Renal pelvis (tissue), 12 donors: ENCODE results near the gene RUVBL2. TPM values are rescaled to one million over a fixed set of nuclear protein-coding genes. Genes with fewer than 3 reads are reported as not detected.

ENCODE experiments used
- DNase-seq: peaks from one replicate; pipeline ENCODE4 v3.0.0-alpha.2; 2013
- long read RNA-seq, 16 experiments: transcript quantifications; one replicate each; lab custom pipeline, GENCODE V29; 2026
- polyA plus RNA-seq, 3 donors: library from polyadenylated mRNA; unstranded; fragments of 120-200 nt; gene quantifications; one replicate each; pipeline ENCODE4 v1.2.1, GENCODE V29; 2013; ENCODE audit not compliant: insufficient read length in 3 of 3

The RUVBL2 gene
- polyA plus RNA-seq: 100 to 1,000 TPM in 2 of 3 donors, 10 to 100 TPM in 1; 96.2 to 118 (median 101) TPM
- long read RNA-seq, donor 1, transcript RUVBL2-206 (15 exons, 2,009 nt): major isoform, 35 of 47 reads
- long read RNA-seq, donor 1, partial matches to known transcripts: 5 of 47 reads
- long read RNA-seq, donor 1, other reads (novel, unspliced or antisense): 5 of 47 reads
- long read RNA-seq, donor 2, transcript RUVBL2-206 (15 exons, 2,009 nt): major isoform, 41 of 54 reads
- long read RNA-seq, donor 2, partial matches to known transcripts: 8 of 54 reads
- long read RNA-seq, donor 2, other reads (novel, unspliced or antisense): 0 of 54 reads
- long read RNA-seq, donor 3, transcript RUVBL2-206 (15 exons, 2,009 nt): major isoform, 29 of 29 reads
- long read RNA-seq, donor 3, partial matches to known transcripts: 0 of 29 reads
- long read RNA-seq, donor 3, other reads (novel, unspliced or antisense): 0 of 29 reads
- long read RNA-seq, donor 4, transcript RUVBL2-206 (15 exons, 2,009 nt): major isoform, 39 of 42 reads
- long read RNA-seq, donor 4, partial matches to known transcripts: 0 of 42 reads
- long read RNA-seq, donor 4, other reads (novel, unspliced or antisense): 0 of 42 reads
- long read RNA-seq, donor 5, transcript RUVBL2-206 (15 exons, 2,009 nt): major isoform, 13 of 14 reads
- long read RNA-seq, donor 5, partial matches to known transcripts: 0 of 14 reads
- long read RNA-seq, donor 5, other reads (novel, unspliced or antisense): 0 of 14 reads
- long read RNA-seq, donor 6, transcript RUVBL2-206 (15 exons, 2,009 nt): major isoform, 21 of 28 reads
- long read RNA-seq, donor 6, partial matches to known transcripts: 7 of 28 reads
- long read RNA-seq, donor 6, other reads (novel, unspliced or antisense): 0 of 28 reads
- long read RNA-seq, donor 7, transcript RUVBL2-206 (15 exons, 2,009 nt): major isoform, 27 of 44 reads
- long read RNA-seq, donor 7, partial matches to known transcripts: 14 of 44 reads
- long read RNA-seq, donor 7, other reads (novel, unspliced or antisense): 0 of 44 reads
- long read RNA-seq, donor 8, transcript RUVBL2-206 (15 exons, 2,009 nt): major isoform, 7 of 7 reads
- long read RNA-seq, donor 8, partial matches to known transcripts: 0 of 7 reads
- long read RNA-seq, donor 8, other reads (novel, unspliced or antisense): 0 of 7 reads
- long read RNA-seq, donor 9, transcript RUVBL2-206 (15 exons, 2,009 nt): major isoform, 37 of 52 reads
- long read RNA-seq, donor 9, partial matches to known transcripts: 6 of 52 reads
- long read RNA-seq, donor 9, other reads (novel, unspliced or antisense): 5 of 52 reads
- long read RNA-seq, donor 10, transcript RUVBL2-206 (15 exons, 2,009 nt): major isoform, 25 of 27 reads
- long read RNA-seq, donor 10, partial matches to known transcripts: 0 of 27 reads
- long read RNA-seq, donor 10, other reads (novel, unspliced or antisense): 0 of 27 reads
- long read RNA-seq, donor 11, transcript RUVBL2-206 (15 exons, 2,009 nt): major isoform, 16 of 17 reads
- long read RNA-seq, donor 11, partial matches to known transcripts: 0 of 17 reads
- long read RNA-seq, donor 11, other reads (novel, unspliced or antisense): 0 of 17 reads
- long read RNA-seq, donor 12, transcript RUVBL2-206 (15 exons, 2,009 nt): major isoform, 38 of 53 reads
- long read RNA-seq, donor 12, partial matches to known transcripts: 11 of 53 reads
- long read RNA-seq, donor 12, other reads (novel, unspliced or antisense): 0 of 53 reads
- long read RNA-seq, donor 13, transcript RUVBL2-206 (15 exons, 2,009 nt): major isoform, 10 of 14 reads
- long read RNA-seq, donor 13, partial matches to known transcripts: 0 of 14 reads
- long read RNA-seq, donor 13, other reads (novel, unspliced or antisense): 0 of 14 reads
- long read RNA-seq, donor 14: 0 reads
- long read RNA-seq, donor 15, transcript RUVBL2-206 (15 exons, 2,009 nt): major isoform, 27 of 39 reads
- long read RNA-seq, donor 15, partial matches to known transcripts: 11 of 39 reads
- long read RNA-seq, donor 15, other reads (novel, unspliced or antisense): 0 of 39 reads
- long read RNA-seq, donor 16, transcript RUVBL2-206 (15 exons, 2,009 nt): major isoform, 26 of 32 reads
- long read RNA-seq, donor 16, partial matches to known transcripts: 0 of 32 reads
- long read RNA-seq, donor 16, other reads (novel, unspliced or antisense): 5 of 32 reads

GRCh38 chr19:48993175-48994034 is at the start of gene RUVBL2, which contains the start of gene GYS1:
Gene RUVBL2, plus strand, starts transcription at chr19:48993887. Its CDS starts 25 bp downstream, at chr19:48993912.
Gene GYS1, minus strand, starts transcription at chr19:48993309. Its CDS starts 197 bp downstream, at chr19:48993112.
- peak; percentile 100 for DNase-seq

DNA sequence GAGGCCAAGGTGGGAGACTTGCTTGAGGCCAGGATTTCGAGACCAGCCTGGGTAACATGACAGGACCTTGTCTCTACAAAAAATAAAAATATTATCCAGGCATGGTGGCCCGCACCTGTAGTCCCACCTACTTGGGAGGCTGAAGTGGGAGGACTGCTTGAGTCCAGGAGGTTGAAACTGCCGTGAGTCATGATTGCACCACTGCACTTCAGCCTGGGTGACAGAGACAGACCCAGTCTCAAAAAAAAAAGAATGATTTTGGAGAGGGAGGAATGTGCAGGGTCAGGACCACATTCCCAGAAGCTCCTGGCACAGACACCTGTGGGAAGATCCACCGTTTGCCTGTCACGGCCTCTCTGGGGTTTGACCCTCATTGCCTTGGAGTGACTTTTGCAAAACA is 48.3 kb upstream of the RUVBL2 start:
- DNase-seq: no peak

DNA sequence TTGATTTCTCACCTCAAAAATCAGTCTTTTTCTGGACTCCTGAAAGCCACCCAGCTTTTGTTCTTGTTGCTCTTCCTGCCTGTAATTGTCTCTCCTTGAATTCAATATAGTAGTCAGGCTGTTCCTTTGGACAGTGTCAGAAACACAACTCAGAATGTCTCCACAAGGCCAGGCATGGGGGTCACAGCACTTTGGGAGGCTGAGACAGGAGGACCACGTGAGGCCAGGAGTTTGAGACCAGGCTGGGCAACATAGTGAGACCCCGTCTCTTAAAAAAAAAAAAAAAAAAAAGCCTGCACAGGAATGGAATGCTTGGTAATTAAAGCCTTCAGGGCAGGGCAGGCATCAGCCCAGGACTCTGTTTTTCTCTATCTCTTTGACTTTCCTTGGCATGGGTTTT is 47.9 kb upstream of the RUVBL2 start:
- no peak for DNase-seq

GRCh38 chr19:48946463-48947257 is 47.0 kb upstream of the RUVBL2 start:
- no peak for DNase-seq

DNA sequence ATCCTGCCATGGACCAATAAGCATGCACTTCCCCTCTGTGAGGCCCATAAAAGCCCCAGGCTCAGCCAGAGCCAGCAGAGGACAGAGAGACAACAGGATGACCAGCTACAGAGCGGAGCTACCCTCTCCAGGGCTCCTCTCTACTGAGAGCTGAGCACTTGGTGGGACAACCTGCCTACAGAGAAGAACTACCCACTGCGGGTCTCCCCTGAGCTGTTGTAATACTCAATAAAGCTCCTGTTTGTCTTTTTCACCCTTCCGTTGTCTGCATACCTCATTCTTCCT is 46.5 kb upstream of the RUVBL2 start:
- DNase-seq: no peak

DNA sequence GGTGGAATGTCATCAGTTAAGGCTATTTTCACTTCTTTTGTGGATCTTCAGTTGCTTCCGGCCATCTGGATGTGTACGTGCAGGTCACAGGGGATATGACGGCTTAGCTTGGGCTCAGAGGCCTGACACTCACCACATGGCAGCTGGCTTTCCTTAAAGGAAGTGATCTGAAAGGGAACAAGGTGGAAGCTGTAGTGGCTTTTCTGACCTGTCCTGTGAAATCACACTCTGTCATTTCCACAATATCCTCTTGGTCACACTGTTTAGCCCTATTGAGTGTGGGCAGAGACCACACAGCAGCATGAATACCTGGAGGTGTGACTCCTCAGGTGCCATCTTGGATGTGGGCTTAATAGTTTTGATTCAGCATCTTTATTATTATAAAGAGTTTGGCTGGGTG is 43.5 kb upstream of the RUVBL2 start:
- DNase-seq: no peak

DNA sequence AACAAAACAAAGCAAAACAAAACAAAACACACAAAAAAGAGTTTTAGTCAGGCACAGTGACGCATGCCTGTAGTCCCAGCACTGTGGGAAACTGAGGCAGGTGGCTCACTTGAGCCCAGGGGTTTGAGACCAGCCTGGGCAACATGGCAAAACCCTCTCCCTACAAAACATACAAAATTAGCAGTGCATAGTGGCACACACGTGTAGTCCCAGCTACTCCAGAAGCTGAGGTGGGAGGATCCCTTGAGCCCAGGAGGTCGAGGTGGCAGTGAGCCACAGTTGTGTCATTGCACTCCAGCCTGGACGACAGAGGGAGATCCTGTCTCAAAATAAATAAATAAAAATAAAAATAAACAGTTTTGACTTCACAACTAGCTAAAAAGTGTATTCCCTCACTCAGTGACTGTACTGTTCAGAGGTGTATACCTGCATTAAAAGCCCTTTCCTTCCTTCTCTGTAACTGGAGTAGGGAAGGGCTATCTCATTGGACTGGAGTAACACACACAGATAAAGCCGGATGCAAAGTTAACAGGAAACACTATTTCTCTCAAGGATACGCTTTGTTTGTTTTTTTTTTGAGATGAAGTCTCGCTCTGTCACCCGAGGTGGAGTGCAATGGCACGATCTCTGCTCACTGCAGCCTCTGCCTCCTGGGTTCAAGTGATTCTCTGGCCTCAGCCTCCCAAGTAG is 42.7 kb upstream of the RUVBL2 start:
- no peak for DNase-seq

- no peak for DNase-seq
These were observed 40.5 kb upstream of the RUVBL2 start for GRCh38 chr19:48953141-48953540.

DNA sequence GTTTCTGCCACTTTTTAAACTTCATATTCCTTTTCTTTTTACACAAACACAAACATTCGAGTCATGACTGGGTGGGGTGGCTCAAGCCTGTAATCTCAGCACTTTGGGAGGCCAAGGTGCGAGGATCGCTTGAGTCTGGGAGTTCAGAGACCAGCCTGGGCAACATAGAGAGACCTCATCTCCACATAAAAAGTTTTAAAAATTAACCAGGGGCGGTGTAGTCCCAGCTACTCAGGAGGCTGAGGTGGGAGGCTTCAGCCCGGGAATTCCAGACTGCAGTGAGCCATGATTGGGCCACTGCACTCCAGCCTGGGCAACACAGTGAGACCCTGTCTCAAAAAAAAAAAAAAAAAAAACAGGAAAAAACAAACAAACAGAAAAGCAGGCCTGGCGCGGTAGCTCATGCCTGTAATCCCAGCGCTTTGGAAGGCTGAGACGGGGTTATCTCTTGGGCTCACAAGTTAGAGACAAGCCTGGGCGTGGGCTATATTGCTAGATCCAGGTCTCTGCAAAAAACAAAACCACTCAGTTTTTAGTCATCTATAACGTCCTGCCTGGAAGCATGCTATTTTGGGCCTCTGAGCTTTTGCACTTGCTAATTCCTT is 39.6 kb upstream of the RUVBL2 start:
- no peak for DNase-seq

GRCh38 chr19:48954595-48955307 is 38.9 kb upstream of the RUVBL2 start, which contains the start of gene BAX:
Gene BAX, plus strand, starts transcription at chr19:48954875. Its CDS starts 54 bp downstream, at chr19:48954929.
- DNase-seq: peak; percentile 95

DNA sequence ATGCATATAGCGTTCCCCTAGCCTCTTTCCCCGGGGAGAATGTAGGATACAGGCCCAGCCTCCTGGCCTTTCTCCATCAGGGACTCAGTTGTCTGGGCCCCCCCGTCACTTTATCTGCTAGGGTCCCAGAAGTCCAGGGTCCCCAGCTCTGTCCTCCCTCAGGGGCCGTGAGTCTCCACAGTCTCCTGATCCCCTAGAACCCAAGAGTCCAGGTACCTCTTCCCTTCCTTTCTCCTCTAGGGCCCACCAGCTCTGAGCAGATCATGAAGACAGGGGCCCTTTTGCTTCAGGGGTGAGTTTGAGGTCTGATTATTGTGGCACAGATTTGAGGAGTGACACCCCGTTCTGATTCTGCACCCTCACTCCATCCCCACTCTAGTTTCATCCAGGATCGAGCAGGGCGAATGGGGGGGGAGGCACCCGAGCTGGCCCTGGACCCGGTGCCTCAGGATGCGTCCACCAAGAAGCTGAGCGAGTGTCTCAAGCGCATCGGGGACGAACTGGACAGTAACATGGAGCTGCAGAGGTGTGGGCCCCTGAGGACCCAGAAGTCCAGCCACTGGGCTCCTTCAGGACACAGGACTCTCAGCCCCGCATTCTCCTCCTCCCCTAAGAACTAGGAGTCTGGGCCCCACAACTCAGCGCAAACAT is 38.3 kb upstream of the RUVBL2 start:
- DNase-seq: no peak

- no peak for DNase-seq
These were observed 35.7 kb upstream of the RUVBL2 start for GRCh38 chr19:48958006-48958405.

DNA sequence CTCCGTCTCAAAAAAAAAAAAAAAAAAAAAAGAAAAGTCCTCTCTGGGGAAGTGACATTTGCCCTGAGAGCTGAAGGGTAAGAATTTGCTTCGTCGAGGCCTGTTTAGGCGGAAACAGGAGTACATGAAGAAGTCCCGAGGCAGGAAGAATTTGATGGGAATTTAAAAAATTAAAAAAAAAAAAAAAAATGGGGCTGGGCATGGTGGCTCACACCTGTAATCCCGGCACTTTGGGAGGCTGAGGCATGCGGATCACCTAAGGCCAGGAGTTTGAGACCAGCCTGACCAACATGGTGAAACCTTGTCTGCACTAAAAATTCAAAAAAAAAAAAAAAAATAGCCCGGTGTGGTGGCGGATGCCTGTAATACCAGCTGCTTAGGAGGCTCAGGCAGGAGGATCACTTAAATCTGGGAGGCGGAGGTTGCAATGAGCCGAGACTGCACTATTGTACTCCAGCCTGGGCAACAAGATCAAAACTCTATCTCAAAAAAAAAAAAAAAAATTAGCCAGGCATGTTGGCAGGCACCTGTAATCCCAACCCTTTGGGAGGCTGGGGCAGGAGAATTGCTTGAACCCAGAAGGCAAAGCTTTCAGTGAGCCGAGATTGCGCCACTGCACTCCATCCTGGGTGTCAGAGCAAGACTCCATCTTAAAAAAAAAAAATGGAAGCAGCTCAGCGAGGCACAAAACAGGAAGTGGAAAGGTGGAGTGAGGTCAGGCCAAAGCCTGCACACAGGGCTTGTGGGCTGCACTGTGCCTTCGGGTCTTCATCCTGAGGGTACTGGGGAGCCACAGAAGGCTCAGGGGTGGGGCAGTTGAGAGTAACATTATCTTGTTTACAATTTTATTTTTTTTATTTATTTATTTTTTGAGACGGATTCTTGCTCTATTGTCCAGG is 34.1 kb upstream of the RUVBL2 start:
- DNase-seq: no peak

- no peak for DNase-seq
These were observed 32.5 kb upstream of the RUVBL2 start for GRCh38 chr19:48961051-48961649.
